Left kidney (tissue), 2 donors: ENCODE data around the gene CLTA. TPM values are rescaled to one million over a fixed set of nuclear protein-coding genes. Genes with fewer than 3 reads are reported as not detected.
A peak's percentile ranks its signal among the peaks of the same experiment; 100 is the strongest.
"Not testable (repeated sequence)": the region's sequence is repeated elsewhere in the genome, so short reads cannot be mapped to it uniquely, and the experiment has no call there.

Experiments
- DNase-seq: peaks from one replicate; pipeline ENCODE4 v3.0.0-alpha.2; 2013
- polyA plus RNA-seq: library from polyadenylated mRNA; unstranded; fragments of 120-200 nt; gene quantifications from one replicate; pipeline ENCODE4 v1.2.1, GENCODE V29; 2013; ENCODE audit not compliant: insufficient read length

The CLTA gene
- polyA plus RNA-seq, 1 donor, result 257 TPM

- DNase-seq, result peak; percentile 81
Observed at GRCh38 chr9:36154331-36154952, 36.3 kb upstream of the CLTA start.

- DNase-seq, result no peak
Observed at GRCh38 chr9:36156116-36156515, 34.6 kb upstream of the CLTA start.

GRCh38 chr9:36158122-36158521 lies 32.6 kb upstream of the CLTA start:
- DNase-seq, result no peak

GRCh38 chr9:36158917-36159316 lies 31.8 kb upstream of the CLTA start:
- no peak for DNase-seq

GRCh38 chr9:36159509-36159908 lies 31.2 kb upstream of the CLTA start:
- not testable (repeated sequence) for DNase-seq

GRCh38 chr9:36160126-36160525 lies 30.6 kb upstream of the CLTA start:
- DNase-seq, result not testable (repeated sequence)

GRCh38 chr9:36161187-36161586 lies 29.5 kb upstream of the CLTA start:
- DNase-seq, result no peak

- no peak for DNase-seq
Observed at GRCh38 chr9:36162211-36162738, 28.4 kb upstream of the CLTA start.

GRCh38 chr9:36163049-36163785 lies 27.5 kb upstream of the CLTA start:
- peak; percentile 89 for DNase-seq

- DNase-seq, result no peak
Observed at GRCh38 chr9:36163786-36164170, 26.9 kb upstream of the CLTA start.

- DNase-seq, result no peak
Observed at GRCh38 chr9:36164372-36164771, 26.3 kb upstream of the CLTA start.

- no peak for DNase-seq
Observed at GRCh38 chr9:36164989-36165388, 25.7 kb upstream of the CLTA start.

GRCh38 chr9:36165826-36166167 lies 24.9 kb upstream of the CLTA start:
- no peak for DNase-seq

GRCh38 chr9:36166168-36166927 lies 24.4 kb upstream of the CLTA start:
- DNase-seq, result no peak

GRCh38 chr9:36169166-36169565 lies 21.6 kb upstream of the CLTA start, which contains the start of gene CCIN:
TSS of gene CCIN (plus strand) at chr9:36169388. CDS start at chr9:36169503, 115 bp downstream.
- no peak for DNase-seq

- no peak for DNase-seq
Observed at GRCh38 chr9:36169708-36170107, 21.0 kb upstream of the CLTA start.

- DNase-seq, result no peak
Observed at GRCh38 chr9:36170531-36170930, 20.2 kb upstream of the CLTA start.

- DNase-seq, result no peak
Observed at GRCh38 chr9:36173861-36174260, 16.9 kb upstream of the CLTA start.

- DNase-seq, result no peak
Observed at GRCh38 chr9:36174271-36174670, 16.4 kb upstream of the CLTA start.

GRCh38 chr9:36174731-36175130 lies 16.0 kb upstream of the CLTA start:
- no peak for DNase-seq

- DNase-seq, result not testable (repeated sequence)
Observed at GRCh38 chr9:36175209-36175608, 15.5 kb upstream of the CLTA start.

GRCh38 chr9:36176496-36176895 lies 14.2 kb upstream of the CLTA start:
- not testable (repeated sequence) for DNase-seq

GRCh38 chr9:36177571-36177970 lies 13.2 kb upstream of the CLTA start:
- DNase-seq, result no peak
